GM12891 (cell line): ENCODE data around the gene CDH23.

Experiments
- DNase-seq: peaks from one replicate; pipeline ENCODE4 v3.0.0; 2011; ENCODE audit warnings: low spot score; ENCODE audit not compliant: insufficient read length
- FAIRE-seq: peaks from 2 replicates; lab custom pipeline; 2011; peaks lifted over from hg19 to GRCh38; lab: Jason Lieb, UNC
- PAX5 ChIP-seq: IDR thresholded peaks from 2 replicates; pipeline ENCODE4 v1.6.1; 2011; ENCODE audit warnings: low read length, moderate library complexity, mild to moderate bottlenecking; ENCODE audit not compliant: insufficient read depth, severe bottlenecking
- POLR2A ChIP-seq: IDR thresholded peaks from 2 replicates; pipeline ENCODE4 v1.6.1; 2011; ENCODE audit warnings: low read depth, low read length, control low read depth
- POLR2AphosphoS5 ChIP-seq: IDR thresholded peaks from 2 replicates; pipeline ENCODE4 v1.6.1; 2011; ENCODE audit warnings: low read depth, low read length, control low read depth
- POU2F2 ChIP-seq: IDR thresholded peaks from 2 replicates; pipeline ENCODE4 v1.6.1; 2011; ENCODE audit warnings: low read depth, mild to moderate bottlenecking, control low read depth, low read length, moderate library complexity
- SPI1 ChIP-seq: IDR thresholded peaks from 2 replicates; pipeline ENCODE4 v1.6.1; 2011; ENCODE audit warnings: low read depth, low read length, control low read depth
- TAF1 ChIP-seq: IDR thresholded peaks from 2 replicates; pipeline ENCODE4 v1.6.1; 2011; ENCODE audit warnings: low read depth, low read length, control low read depth

CDH23 gene

DNA sequence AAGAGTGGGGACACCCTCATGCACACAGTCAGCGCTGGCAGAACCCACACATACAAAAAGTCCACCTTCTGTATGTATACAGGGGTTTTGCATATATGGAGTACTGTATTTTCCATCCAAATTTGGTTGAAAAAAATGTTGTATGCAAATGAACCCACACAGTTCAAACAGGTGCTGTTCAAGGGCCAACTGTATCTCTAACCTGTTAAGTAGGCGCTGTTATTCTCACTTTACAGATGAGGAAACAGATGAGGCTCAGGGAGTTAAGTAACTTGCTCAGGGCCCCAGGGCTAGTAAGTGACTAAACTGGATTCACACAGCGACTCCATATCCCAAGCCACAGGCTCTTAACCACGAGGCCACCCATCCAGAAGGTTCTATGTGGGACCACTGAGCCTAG, 252.9 kb downstream of the CDH23 start:
- TF ChIP-seq POU2F2 (no peak), POLR2A (no peak), TAF1 (no peak), SPI1 (no peak), PAX5 (no peak), POLR2AphosphoS5 (no peak)
- DNase-seq (no peak), FAIRE-seq (no peak)

- no peak for TF ChIP-seq PAX5
- no peak for TF ChIP-seq POLR2AphosphoS5
- TF ChIP-seq SPI1 = no peak
- TF ChIP-seq POLR2A = no peak
- DNase-seq (no peak), FAIRE-seq (peak; percentile 75)
Observed at GRCh38 chr10:71650397-71650796, 253.7 kb downstream of the CDH23 start.

DNA sequence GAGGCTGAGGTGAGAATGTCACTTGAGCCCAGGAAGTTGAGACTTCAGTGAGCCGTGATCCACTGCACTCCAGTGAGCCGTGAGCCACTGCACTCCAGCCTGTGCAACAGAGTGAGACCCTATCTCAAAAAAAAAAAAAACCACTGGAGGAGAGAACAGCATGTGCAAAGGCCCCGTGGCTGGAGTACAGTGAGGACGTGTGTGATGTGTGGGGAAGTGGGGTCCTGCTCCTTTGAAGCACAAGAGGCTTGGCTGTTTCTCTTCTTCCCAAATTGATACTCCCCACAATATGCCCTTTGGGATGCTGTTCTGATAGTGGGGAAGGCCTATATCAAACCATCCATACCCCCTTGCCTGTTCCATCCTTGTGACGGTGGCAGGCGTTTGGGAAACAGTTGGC, 254.7 kb downstream of the CDH23 start:
- DNase-seq (no peak), FAIRE-seq (no peak)
- TF ChIP-seq POU2F2 (no peak), POLR2A (no peak), POLR2AphosphoS5 (no peak), TAF1 (no peak), SPI1 (no peak), PAX5 (no peak)

DNA sequence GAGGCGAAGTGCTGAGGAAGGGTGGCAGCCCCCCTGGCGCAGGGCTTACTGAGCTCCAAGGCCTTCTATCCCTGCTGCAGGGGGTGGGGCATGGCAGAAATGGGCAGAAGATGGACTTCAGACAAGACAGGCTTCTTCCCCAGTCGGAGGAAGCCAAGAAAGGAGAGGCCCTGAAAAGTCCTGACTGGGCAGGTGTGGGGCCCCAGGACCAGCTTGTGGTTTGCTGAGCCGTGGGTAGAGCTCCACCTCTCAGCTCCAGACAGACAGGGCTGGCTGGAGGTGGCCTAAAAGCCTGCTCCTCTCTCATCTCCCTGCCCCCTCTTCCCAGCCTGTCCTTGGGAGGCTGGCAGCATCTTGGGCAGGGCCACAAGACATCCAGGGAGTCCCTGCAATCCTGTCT, 255.2 kb downstream of the CDH23 start:
- DNase-seq (no peak), FAIRE-seq (no peak)
- no peak for TF ChIP-seq TAF1
- TF ChIP-seq POLR2A = no peak
- TF ChIP-seq PAX5 = no peak

GRCh38 chr10:71653044-71653443, 256.3 kb downstream of the CDH23 start:
- DNase-seq (no peak), FAIRE-seq (no peak)
- TF ChIP-seq POU2F2 = no peak
- no peak for TF ChIP-seq PAX5
- TF ChIP-seq SPI1 = no peak
- TF ChIP-seq POLR2AphosphoS5 = no peak
- no peak for TF ChIP-seq POLR2A
- no peak for TF ChIP-seq TAF1

DNA sequence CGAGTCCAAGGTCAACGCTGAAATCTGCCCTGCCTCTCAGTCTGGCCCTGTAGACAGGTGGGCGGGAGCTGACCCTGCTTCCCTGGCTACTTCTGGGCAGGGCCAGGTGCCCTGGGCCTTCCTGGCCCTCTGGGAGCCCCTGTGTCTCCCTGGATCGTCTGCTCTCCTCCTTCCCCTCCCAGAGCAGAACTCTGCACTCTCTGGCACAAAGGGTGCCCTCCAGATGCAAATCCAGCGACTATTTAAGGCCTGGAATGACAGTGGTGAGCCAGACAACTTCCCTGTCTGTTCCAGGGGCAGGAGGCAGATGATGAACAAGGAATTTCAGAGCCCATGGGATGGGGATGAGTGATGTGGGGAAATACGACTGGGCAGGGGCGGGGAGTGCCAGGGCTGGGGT, 259.5 kb downstream of the CDH23 start:
- no peak for FAIRE-seq
- no peak for TF ChIP-seq POLR2AphosphoS5
- TF ChIP-seq PAX5 = no peak
- no peak for DNase-seq

GRCh38 chr10:71657604-71658466, 261.1 kb downstream of the CDH23 start:
- TF ChIP-seq PAX5 = no peak
- no peak for DNase-seq
- no peak for FAIRE-seq

- TF ChIP-seq TAF1 (no peak), POLR2AphosphoS5 (no peak), SPI1 (no peak), POLR2A (no peak), PAX5 (no peak), POU2F2 (no peak)
- DNase-seq = no peak
- FAIRE-seq = no peak
Observed at GRCh38 chr10:71658467-71658745, 261.7 kb downstream of the CDH23 start.

- FAIRE-seq = no peak
- TF ChIP-seq POLR2A = no peak
- no peak for TF ChIP-seq TAF1
- TF ChIP-seq SPI1 = no peak
- no peak for TF ChIP-seq PAX5
- TF ChIP-seq POLR2AphosphoS5 = no peak
- TF ChIP-seq POU2F2 = no peak
- no peak for DNase-seq
Observed at GRCh38 chr10:71659111-71659634, 262.5 kb downstream of the CDH23 start.

GRCh38 chr10:71659737-71660136, 263.0 kb downstream of the CDH23 start:
- no peak for TF ChIP-seq POLR2AphosphoS5
- no peak for TF ChIP-seq TAF1
- TF ChIP-seq POLR2A = no peak
- TF ChIP-seq SPI1 = no peak
- TF ChIP-seq PAX5 = no peak
- no peak for TF ChIP-seq POU2F2

More at GRCh38 chr10:71659737-71660136, 263.0 kb downstream of the CDH23 start:
- DNase-seq (no peak), FAIRE-seq (no peak)
